HG03045 (cell line): ENCODE results near the gene TMA7.

Source experiments
- ATAC-seq: cut with Tn5 transposase; IDR thresholded peaks from one replicate; pipeline ENCODE4 v1.9.1; 2021; ENCODE audit warnings: mild to moderate bottlenecking, moderate library complexity; ENCODE audit not compliant: unreplicated experiment

TMA7 gene

GRCh38 chr3:48486952-48487351, 46.9 kb downstream of the TMA7 start:
- ATAC-seq: no peak

GRCh38 chr3:48492461-48493202, 52.6 kb downstream of the TMA7 start:
- ATAC-seq: no peak

- ATAC-seq: no peak
Observed at GRCh38 chr3:48493203-48493501, 53.1 kb downstream of the TMA7 start.
